Measurements from ENCODE around the gene TUBB2B. TPM values are rescaled to one million over a fixed set of nuclear protein-coding genes. Genes with fewer than 3 reads are reported as not detected.
"Not testable (repeated sequence)": the region's sequence is repeated elsewhere in the genome, so short reads cannot be mapped to it uniquely, and the experiment has no call there.

The TUBB2B gene
- total and polyA plus RNA-seq, 7 donors, result 1.1 to 5.7 (median 3.4) TPM

DNA sequence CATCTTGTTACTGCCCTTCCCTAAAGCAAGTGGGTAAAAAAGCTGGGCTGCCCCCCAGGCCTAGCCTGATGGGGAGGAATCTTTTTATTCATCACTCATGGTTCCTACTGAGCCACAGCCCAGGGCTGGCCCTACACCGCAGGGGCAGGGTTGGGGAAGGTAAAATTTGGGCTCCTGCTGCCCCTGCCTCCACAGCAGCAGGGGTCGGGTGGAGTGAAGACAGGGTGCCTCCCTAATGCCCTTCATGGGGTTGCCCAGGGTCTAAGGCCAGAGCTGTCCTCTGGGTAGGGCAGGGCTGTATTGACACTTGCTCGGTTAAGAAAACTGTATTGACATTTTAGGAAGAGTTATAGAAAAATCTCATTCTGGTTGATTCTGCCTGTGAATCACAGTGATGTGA is 22.4 kb upstream of the TUBB2B start:
- no peak for DNase-seq
- Histone ChIP-seq H3K9me3 (no peaks in the 10 kb centered on the region), H3K4me1 (peaks cover 4% of the 10 kb centered on the region), H3K27me3 (ENCODE audit: insufficient read depth in 3 of 3, low read length in 2 of 3) (peaks cover 0 to 35% (median 7%) of the 10 kb centered on the region in 3 donors), H3K27ac (no peak overlapping the region), H3K36me3 (ENCODE audit: insufficient read depth in 1 of 2, low read depth in 1 of 2) (no peaks in the 10 kb centered on the region), H3K4me3 (no peak overlapping the region)
- intact Hi-C loops (cut with DNase I), result loop anchor here (5.0 kb wide), 4 partner anchors 83 to 258 kb away; no protein-coding TSS in a partner anchor
- ATAC-seq, result no peak
- WGBS, 3 donors, result 68 to 89% (median 73%) methylated on average over 3 of the region's 3 CpGs
- TF ChIP-seq, protein P1, sequence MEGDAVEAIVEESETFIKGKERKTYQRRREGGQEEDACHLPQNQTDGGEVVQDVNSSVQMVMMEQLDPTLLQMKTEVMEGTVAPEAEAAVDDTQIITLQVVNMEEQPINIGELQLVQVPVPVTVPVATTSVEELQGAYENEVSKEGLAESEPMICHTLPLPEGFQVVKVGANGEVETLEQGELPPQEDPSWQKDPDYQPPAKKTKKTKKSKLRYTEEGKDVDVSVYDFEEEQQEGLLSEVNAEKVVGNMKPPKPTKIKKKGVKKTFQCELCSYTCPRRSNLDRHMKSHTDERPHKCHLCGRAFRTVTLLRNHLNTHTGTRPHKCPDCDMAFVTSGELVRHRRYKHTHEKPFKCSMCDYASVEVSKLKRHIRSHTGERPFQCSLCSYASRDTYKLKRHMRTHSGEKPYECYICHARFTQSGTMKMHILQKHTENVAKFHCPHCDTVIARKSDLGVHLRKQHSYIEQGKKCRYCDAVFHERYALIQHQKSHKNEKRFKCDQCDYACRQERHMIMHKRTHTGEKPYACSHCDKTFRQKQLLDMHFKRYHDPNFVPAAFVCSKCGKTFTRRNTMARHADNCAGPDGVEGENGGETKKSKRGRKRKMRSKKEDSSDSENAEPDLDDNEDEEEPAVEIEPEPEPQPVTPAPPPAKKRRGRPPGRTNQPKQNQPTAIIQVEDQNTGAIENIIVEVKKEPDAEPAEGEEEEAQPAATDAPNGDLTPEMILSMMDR (IDR thresholded peaks at IDR 0.05), result no peak

- no peak overlapping the region for H3K27ac ChIP-seq
- peaks cover 0 to 35% (median 7%) of the 10 kb centered on the region in 3 donors for H3K27me3 ChIP-seq (ENCODE audit: insufficient read depth in 3 of 3, low read length in 2 of 3)
- peak; percentile 72 to 80 (median 76) for ATAC-seq
- DNase-seq, result peak in 1 of 2 donors; percentile 61
- intact Hi-C loops (cut with DNase I), result loop anchor here in 1 of 2 donors (5.0 kb wide), 1 partner anchor 80 kb away; no protein-coding TSS in a partner anchor
- no peaks in the 10 kb centered on the region for H3K36me3 ChIP-seq (ENCODE audit: insufficient read depth in 1 of 2, low read depth in 1 of 2)
- TF ChIP-seq, protein P1 (IDR thresholded peaks at IDR 0.05), result no peak
- no peaks in the 10 kb centered on the region for H3K9me3 ChIP-seq
- WGBS, 3 donors, result 16 to 29% (median 22%) methylated on average over 35 to 36 of the region's 36 CpGs
- peak overlapping the region; percentile 54 for H3K4me3 ChIP-seq
- peaks cover 4% of the 10 kb centered on the region for H3K4me1 ChIP-seq
These were observed 20.0 kb upstream of the TUBB2B start for GRCh38 chr6:3247255-3248146.

- H3K9me3 ChIP-seq, result no peaks in the 10 kb centered on the region
- peaks cover 0 to 38% (median 7%) of the 10 kb centered on the region in 3 donors for H3K27me3 ChIP-seq (ENCODE audit: insufficient read depth in 3 of 3, low read length in 2 of 3)
- intact Hi-C loops (cut with DNase I), result loop anchor here in 1 of 2 donors (5.0 kb wide), 1 partner anchor 78 kb away; no protein-coding TSS in a partner anchor
- H3K4me3 ChIP-seq, result no peak overlapping the region
- TF ChIP-seq, protein P1 (IDR thresholded peaks at IDR 0.05), result no peak
- no peaks in the 10 kb centered on the region for H3K36me3 ChIP-seq (ENCODE audit: insufficient read depth in 1 of 2, low read depth in 1 of 2)
- DNase-seq (no peak), ATAC-seq (no peak)
- no peak overlapping the region for H3K27ac ChIP-seq
- peaks cover 4% of the 10 kb centered on the region for H3K4me1 ChIP-seq
- 94 to 97% (median 95%) methylated on average over 5 of the region's 5 CpGs for WGBS, 3 donors
These were observed 17.8 kb upstream of the TUBB2B start for GRCh38 chr6:3245216-3245615.

DNA sequence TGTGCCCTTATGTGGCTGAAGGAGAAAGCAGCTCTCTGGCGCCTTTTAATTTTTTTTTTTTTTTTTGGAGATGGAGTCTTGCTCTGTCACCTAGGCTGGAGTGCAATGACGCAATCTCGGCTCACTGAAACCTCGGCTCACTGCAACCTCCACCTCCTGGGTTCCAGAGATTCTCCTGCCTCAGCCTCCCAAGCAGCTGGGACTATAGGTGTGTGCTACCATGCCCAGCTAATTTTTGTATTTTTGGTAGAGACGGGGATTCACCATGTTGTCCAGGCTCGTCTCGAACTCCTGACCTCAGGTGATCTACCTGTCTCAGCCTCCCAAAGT is 17.3 kb upstream of the TUBB2B start:
- DNase-seq; H3K4me1 ChIP-seq; H3K9me3 ChIP-seq; ATAC-seq; H3K36me3 ChIP-seq (ENCODE audit: insufficient read depth in 1 of 2, low read depth in 1 of 2); H3K4me3 ChIP-seq; H3K27ac ChIP-seq: not testable (repeated sequence)
- peaks cover 0 to 41% (median 6%) of the 10 kb centered on the region in 3 donors for H3K27me3 ChIP-seq (ENCODE audit: insufficient read depth in 3 of 3, low read length in 2 of 3)
- WGBS, 3 donors, result 96 to 100% (median 97%) methylated on average over 7 of the region's 7 CpGs
- intact Hi-C loops (cut with DNase I), result loop anchor here in 1 of 2 donors (5.0 kb wide), 1 partner anchor 77 kb away; no protein-coding TSS in a partner anchor

Data from psoas muscle (tissue), 8 donors.